HL-60 (cell line): ENCODE results near the gene PLS3.
"Not testable (repeated sequence)": the region's sequence is repeated elsewhere in the genome, so short reads cannot be mapped to it uniquely, and the experiment has no call there.

Experiments
- DNase-seq, 2 experiments: peaks; one replicate each; pipeline ENCODE4 v3.0.0-alpha.2; 2010 to 2020; ENCODE audit warnings: low read depth in 1 of 2, low spot score in 1 of 2
- H3K27ac ChIP-seq: fragments of 250-450 bp; sonication (Bioruptor Pico); replicated peaks from 2 replicates; pipeline ENCODE4 v1.5.1; 2020; ENCODE audit warnings: mild to moderate bottlenecking, moderate library complexity
- H3K27me3 ChIP-seq: fragments of 250-450 bp; sonication (Bioruptor Pico); 2 replicates; pipeline ENCODE4 v1.5.1; 2021; ENCODE audit warnings: mild to moderate bottlenecking, moderate library complexity; ENCODE audit not compliant: insufficient read depth, poor library complexity, severe bottlenecking
- H3K4me3 ChIP-seq: replicated peaks from 2 replicates; pipeline ENCODE4 v1.5.1; 2011; ENCODE audit warnings: mild to moderate bottlenecking, control low read depth, low read length; ENCODE audit not compliant: insufficient read depth
- GABPA ChIP-seq: IDR thresholded peaks from 2 replicates; pipeline ENCODE4 v1.6.1; 2012; ENCODE audit warnings: low read depth
- POLR2AphosphoS5 ChIP-seq: IDR thresholded peaks from 2 replicates; pipeline ENCODE4 v1.6.1; 2012; ENCODE audit warnings: low read depth
- REST ChIP-seq: IDR thresholded peaks from 2 replicates; pipeline ENCODE4 v1.6.1; 2012; ENCODE audit warnings: low read depth; ENCODE audit not compliant: insufficient replicate concordance
- SPI1 ChIP-seq: IDR thresholded peaks from 2 replicates; pipeline ENCODE4 v1.6.1; 2012; ENCODE audit warnings: low read depth, mild to moderate bottlenecking, borderline replicate concordance
- TF ChIP-seq, protein P1 (sequence below): IDR thresholded peaks from one replicate; pipeline ENCODE4 v1.5.1; 2011; ENCODE audit warnings: low read length, control low read depth, inconsistent platforms; ENCODE audit not compliant: insufficient read depth

Gene PLS3

DNA sequence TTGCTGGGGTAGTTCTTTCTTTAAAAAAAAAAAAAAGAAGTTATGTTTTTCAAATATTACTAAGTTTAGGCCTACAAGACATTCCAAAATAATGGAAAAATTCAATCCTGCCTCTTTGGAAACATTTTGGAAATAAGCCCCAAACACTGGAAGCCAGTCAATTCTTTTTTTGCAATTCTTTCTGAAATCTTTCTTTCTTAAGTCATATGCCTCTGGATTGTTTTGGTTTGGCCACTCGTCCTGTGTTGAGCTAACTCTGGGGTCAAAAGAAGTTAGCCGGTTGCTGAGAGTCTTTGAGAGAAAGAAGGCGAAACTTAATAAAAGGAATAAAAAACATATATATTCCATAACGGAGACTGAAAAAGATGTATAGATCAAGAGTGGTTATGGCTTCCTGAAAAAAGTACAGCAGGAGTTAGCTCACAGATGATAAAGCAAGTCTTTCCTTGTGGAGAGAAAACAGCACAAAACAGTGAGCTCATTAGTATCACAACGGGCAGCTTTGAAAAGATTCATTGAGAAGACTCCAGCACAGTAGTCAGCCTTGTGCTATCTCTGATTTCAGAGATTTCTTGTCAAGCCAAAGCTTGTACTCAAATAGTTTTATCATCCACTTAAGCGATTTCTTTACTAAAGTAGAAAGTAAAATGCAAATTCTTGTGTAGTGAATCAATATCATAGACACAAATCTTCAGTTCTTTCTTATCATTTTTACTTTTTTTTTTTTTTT is 64.8 kb downstream of the PLS3 start:
- TF ChIP-seq POLR2AphosphoS5, result no peak
- TF ChIP-seq REST, result no peak
- TF ChIP-seq SPI1, result no peak
- TF ChIP-seq, protein P1, sequence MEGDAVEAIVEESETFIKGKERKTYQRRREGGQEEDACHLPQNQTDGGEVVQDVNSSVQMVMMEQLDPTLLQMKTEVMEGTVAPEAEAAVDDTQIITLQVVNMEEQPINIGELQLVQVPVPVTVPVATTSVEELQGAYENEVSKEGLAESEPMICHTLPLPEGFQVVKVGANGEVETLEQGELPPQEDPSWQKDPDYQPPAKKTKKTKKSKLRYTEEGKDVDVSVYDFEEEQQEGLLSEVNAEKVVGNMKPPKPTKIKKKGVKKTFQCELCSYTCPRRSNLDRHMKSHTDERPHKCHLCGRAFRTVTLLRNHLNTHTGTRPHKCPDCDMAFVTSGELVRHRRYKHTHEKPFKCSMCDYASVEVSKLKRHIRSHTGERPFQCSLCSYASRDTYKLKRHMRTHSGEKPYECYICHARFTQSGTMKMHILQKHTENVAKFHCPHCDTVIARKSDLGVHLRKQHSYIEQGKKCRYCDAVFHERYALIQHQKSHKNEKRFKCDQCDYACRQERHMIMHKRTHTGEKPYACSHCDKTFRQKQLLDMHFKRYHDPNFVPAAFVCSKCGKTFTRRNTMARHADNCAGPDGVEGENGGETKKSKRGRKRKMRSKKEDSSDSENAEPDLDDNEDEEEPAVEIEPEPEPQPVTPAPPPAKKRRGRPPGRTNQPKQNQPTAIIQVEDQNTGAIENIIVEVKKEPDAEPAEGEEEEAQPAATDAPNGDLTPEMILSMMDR, result no peak
- no peak for TF ChIP-seq GABPA
- H3K4me3 ChIP-seq, result no peak overlapping the region
- H3K27me3 ChIP-seq, result no peaks in the 10 kb centered on the region
- no peak overlapping the region for H3K27ac ChIP-seq
- DNase-seq, result no peak

GRCh38 chrX:115630204-115630603 is 69.2 kb downstream of the PLS3 start:
- TF ChIP-seq, protein P1, result no peak
- TF ChIP-seq GABPA, result no peak
- TF ChIP-seq REST, result no peak
- TF ChIP-seq SPI1, result no peak
- TF ChIP-seq POLR2AphosphoS5, result no peak
- no peak overlapping the region for H3K27ac ChIP-seq
- DNase-seq, result no peak
- no peak overlapping the region for H3K4me3 ChIP-seq
- H3K27me3 ChIP-seq, result no peaks in the 10 kb centered on the region

- DNase-seq, result no peak
- TF ChIP-seq, protein P1, result no peak
- TF ChIP-seq SPI1 (no peak), POLR2AphosphoS5 (no peak), REST (no peak), GABPA (no peak)
- Histone ChIP-seq H3K27ac (no peak overlapping the region), H3K4me3 (no peak overlapping the region), H3K27me3 (no peaks in the 10 kb centered on the region)
These were observed 71.5 kb downstream of the PLS3 start for GRCh38 chrX:115632455-115632854.

DNA sequence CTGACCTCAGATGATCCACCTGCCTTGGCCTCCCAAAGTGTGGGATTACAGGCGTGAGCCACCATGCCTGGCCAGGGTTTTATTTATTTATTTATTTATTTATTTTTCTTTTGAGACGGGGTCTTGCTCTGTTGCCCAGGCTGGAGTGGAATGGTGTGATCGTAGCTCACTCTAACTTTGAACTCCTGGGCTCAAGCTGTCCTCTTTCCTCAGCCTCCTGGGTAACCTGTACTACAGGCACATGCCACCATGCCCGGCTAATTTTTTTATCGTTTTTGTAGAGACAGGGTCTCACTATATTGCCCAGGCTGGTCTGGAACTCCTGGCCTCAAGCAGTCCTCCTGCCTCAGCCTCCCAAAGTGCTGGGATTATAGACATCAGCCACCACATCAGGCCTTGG is 72.4 kb downstream of the PLS3 start:
- DNase-seq, H3K4me3 ChIP-seq, H3K27ac ChIP-seq, H3K27me3 ChIP-seq: not testable (repeated sequence)
